Right renal pelvis (tissue), 4 donors: Measurements from ENCODE around the gene GRIK3. TPM values are rescaled to one million over a fixed set of nuclear protein-coding genes. Genes with fewer than 3 reads are reported as not detected.

Experiments
- DNase-seq, 4 donors: peaks; one replicate each; pipeline ENCODE4 v3.0.0-alpha.2; 2013; ENCODE audit warnings: low read depth in 4 of 4, low spot score in 3 of 4, missing footprints in 1 of 4
- polyA plus RNA-seq, 4 donors: library from polyadenylated mRNA; unstranded; fragments of 120-200 nt; gene quantifications; one replicate each; pipeline ENCODE4 v1.2.1, GENCODE V29; 2013; ENCODE audit not compliant: insufficient read length in 4 of 4

GRIK3 gene
- polyA plus RNA-seq, 4 donors: 3.0 to 4.2 (median 3.4) TPM

DNA sequence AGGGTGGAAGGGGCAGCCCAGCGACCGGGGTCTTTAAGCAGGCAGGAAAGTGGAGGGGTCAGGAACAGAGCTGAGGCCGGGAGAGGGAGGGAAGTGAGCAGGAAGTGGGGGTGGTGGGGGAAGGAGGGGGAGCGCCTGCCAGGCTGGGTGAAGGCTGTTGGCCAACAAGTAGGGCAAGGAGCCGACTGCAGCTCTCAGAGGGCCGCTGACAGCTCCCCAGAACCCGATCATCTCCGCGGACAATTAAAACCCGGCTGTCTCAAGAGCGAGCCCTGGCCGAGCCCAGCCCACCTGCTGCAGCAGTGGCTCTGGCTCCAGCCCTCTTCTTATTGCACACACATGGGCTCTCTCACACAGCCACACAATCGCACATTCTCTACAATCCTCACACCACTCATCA, 51.6 kb downstream of the GRIK3 start:
- no peak for DNase-seq

DNA sequence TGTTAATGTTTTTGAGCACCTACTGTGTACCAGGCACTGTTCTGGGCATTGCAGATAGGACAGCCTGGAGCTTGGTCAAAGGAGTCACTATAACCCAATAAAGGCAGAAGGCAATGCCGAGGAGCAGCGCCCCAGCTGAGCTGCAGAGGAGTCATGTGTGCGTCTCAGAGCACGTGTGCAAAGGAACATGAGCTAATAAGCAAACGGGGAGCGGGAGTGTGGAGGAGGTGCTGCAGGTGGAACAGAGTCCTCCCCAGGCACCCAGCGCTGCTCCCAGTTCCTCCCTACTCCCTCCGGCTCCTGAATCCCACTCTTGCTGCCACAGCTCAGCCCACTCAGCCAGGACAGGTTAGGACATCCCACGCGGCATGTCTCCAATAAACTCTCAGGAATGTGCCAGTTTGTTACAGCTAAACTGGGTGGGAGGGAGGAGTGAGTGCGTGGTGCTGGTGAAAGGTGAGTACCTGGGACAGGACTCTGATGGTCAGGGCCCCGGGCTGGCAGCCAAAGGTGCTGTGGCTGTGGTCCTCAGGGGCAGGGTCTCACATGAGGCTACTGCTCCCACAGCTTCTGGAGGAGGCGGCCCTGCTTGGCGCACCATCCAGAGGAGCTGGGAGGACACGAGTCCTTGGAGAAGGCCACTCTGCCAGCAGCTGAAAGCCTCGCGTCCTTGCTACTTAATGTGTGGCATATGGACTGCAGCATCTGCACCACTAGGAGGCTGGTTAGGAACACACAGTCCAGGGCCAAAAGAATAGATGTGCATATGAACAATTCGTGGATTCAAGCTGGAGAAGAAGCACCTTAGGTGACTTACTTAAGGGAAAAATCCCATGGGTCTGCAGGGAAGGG, 52.3 kb downstream of the GRIK3 start:
- DNase-seq: no peak

DNA sequence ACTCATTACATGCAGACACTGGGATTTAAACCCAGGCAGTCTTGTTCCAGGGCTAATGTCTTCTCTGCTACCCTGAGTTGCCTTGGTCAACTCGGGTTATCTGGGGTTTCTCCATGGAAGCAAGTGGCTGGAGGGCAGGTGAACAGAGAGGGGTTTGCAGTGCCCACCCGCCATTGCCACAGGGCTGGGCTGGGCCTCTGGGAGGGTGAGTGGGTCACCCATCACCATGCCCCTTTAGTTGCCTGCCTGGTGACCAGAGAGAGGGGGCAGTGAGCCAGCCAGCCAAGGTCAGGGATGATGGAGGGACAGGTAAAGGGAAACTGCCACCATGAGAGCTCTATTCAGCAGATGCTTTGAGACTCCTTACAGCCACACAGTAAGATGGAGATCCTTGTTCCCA, 53.2 kb downstream of the GRIK3 start:
- DNase-seq: no peak

DNA sequence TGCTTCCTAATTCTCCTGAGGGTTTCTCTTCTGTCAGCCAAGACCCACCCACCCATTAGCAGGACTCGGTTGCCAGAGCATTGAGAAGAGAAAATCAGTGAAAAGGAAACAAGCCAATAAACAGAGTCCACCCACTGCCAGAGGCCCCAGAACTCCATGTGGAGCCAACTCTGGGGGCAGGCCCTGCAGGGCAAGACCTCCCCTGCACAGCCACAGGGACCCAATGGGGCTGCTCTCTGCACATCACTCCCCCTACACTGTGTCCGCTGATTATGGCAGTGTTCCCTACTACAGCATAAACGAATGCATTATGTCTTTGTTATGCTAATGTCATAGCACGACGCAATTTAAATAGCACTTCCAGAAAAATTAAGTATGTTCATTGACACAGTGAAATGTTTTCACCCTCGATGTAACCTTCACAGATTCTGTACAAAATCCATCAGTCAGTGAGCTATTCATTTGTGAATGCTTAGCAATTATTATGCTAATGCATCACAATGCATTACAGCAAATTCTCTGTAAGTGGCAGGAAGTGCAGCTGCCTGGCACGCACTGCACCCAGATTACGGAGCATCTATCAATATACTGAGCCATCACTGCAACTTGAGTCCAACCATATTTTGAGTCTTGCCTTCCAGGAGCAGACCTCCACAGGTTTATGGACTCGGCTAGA, 56.4 kb downstream of the GRIK3 start:
- no peak for DNase-seq

DNA sequence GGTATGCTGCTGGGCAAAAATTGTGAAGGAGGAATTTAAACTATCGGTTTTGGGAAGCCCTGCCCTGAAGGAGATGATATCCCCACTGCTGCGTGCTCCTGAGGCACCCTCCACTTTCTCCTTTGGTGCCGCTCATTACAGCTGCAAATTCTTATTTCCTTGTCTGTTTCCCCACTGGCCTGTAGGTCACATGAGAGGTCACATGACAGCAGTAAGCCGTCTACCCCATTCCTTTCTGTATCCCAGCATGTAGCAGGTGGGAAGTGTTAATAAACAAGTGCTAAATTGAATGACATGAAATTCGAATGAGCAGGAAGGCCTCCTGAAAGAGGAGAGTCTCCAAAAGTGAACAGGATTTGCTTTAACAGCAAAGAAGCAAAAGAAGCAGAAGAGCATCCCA, 58.7 kb downstream of the GRIK3 start:
- no peak for DNase-seq

DNA sequence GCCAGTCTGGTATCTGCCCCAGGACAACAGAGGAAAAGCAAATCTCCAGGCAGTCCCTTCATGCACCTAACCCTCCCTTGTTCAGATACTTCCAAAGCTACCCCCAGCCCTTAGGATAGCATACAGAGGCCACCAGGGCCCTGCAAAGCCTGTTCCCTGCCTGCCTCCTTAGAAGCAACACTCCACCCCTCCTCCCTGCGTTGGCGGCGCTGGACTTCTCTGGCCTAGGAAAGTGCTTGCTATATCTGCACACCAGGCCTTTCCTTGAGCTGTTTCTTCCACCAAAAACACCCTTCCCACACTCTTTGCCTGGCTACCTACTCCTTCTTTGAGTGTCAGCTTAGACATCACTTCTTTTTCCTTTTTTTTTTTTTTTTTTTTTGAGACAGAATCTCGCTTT, 61.3 kb downstream of the GRIK3 start:
- no peak for DNase-seq

DNA sequence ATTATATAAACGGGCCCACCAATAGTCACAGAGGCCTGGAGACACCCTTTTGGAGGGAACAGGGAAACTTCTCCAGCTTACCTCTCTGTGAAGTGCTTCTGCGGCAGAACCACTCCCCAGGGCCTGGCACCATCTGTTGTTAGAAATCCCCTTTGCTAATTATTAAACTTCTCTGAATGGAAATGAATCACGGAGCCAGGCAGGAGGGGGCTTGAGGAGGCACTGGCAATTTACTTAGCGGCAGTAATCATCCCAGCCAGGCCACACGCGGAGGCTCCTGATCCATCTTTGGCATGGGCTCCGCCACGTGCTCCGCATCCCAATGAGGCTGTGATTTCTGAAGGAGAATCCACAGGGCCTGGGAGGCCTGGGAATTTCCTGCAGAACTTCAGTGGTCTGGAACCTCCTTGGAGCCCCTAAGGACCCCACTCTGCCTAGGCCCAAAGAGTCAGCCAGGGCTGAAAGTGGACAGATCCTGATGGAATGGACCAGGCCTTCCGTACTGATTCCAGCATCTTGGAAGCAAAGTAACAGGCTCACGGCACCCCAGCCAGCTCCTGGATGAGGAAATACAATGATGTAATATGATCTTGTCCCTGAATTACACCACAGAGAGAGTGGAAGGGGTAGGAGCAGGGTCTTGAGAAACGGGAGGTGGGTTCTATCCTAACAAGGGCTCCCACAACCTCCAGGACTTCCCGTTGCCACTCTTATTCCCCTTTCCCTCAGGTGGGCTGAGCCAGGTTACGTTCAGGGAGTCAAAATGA, 62.3 kb downstream of the GRIK3 start:
- DNase-seq: no peak

DNA sequence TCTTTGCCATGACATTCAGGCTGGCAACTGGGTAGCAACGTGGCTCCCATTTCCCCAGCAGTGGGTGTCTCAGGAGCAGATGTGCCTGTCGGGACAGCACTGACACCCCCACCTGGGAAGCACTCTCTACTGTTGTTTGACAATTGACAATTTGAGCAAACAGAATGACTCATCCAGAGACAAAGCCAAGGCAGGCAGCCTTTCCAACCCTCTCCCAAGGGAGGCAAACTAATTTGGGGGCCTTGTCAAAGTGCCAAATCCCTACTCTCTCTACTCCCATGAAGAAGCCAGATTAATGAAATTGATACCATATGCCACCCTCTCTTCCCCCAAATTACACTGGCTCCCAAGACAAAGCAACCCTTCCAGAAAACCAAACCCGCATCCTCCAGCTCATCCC, 65.6 kb downstream of the GRIK3 start:
- no peak for DNase-seq

DNA sequence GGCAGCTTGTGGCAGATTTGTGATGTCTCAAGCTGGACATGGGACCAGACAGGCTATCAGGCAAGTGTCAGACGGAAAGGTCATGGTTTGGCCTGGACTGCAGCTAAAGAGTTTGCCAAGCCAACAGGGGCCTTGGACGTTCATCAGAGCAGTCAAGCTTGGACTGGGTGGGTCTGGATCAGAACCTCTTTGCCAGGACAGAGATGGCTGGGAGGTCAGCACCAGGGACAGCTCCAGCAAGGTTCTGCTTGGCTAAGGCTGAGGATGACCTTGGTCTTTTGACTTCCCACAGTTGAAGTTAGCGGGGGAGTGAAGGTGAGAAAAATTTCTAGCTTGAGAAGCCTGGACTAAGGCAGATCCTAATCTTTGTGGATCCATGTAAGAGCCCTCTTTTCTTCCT, 68.1 kb downstream of the GRIK3 start:
- peak in 1 of 4 donors; percentile 49 for DNase-seq

DNA sequence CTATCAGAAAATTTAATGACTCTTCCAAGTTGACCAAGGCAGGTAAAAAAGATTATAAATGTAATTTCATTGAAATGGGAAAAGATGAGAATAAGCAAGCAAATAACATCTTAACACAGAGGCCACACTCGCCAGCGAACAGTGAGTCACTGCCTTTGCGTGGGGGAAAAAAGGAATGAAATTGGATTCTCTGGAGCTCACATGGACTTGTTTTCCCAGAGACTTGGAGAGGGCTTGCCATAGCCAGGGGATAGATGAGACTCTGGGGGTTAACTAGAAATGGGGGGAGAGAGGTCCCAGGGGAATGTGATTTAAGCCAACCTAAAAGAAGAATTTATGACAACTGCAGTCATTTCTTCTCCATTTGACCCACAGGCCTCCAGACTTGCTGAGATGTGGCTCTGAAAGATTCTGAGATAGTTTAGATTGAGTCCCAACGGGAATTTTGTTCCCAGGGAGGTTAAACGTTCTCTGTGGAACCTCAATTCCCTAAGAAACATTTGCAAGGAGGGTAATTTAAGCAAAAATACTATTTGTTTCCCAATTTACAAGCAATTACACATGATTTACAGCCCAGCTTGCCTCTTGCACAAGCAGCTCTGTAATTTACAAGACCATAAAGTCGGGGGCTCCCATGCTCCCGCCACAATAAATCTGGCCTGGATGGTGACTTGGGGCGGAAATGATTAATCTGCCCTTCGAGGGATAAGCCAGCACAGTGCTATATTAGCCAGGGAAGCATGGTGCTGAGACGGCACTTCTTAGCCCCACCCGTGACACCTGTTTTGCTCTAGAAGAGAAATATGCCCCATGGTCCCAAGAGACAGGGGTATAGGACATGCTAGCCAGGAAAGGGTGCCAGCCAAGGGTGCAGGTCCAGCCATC, 68.8 kb downstream of the GRIK3 start:
- DNase-seq: no peak

DNA sequence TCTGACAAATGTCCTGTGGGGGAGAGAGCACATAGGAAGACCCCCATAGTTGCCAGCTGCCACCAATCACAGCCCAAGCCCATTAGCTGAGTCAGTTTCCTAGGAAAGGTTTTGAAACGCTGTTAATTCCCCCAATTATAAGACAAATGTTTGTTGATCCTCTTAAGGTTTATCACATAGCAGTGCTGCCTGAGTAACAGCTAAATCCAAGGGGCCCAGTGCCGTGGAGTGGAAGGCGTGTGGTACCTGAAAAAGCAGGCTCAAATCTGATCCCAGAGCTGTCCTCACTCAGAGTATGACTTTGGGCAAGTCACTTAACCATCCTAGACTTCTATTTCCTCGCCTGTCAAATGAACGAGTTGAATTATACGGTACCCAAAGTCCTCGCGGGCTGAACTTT, 69.5 kb downstream of the GRIK3 start:
- DNase-seq: no peak

DNA sequence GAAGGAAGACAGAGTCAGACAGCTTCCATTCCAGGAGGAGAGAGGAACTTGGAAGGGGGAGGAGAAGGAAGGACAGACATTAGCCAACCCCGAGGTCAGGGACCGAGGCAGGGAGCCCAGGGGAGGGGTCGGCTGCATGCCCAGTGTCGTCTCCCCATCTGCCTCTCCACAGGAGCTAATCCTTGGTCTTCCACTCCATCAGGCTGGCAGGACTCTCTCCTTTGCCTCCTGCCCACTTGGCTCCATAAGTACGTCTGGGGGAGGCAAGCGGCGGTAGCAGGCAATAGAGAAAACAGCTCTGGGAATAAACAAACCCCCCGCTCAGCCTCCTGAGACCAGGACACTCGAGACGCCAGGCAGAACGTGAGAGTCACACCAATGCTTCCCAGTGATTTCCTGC, 71.3 kb downstream of the GRIK3 start:
- DNase-seq: no peak

DNA sequence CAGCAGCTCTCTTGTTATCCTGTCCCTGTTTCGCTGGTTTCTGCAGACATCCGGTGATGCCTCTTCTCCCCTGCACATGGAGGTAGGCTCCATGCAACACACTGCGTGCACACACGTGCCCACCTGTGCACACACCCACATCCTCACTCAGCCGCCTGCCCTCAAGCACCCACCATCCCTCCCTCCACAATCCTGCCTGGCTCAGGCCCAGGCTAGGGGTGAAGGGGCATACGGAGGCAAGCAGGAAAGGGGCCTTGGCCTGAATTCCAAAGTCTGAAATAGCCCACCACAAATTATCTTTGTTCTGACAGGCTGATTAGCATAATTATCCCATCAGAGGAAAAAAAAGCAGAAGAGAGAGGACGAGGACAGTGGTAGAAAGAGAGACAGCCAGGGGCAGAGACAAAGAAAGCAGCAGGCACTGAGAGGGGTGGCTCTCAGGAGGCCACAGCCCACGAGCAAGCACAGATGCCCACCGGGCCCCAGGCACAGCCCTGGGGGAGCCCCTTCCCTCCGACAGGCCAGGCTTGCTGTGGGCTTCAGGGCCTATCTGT, 73.2 kb downstream of the GRIK3 start:
- no peak for DNase-seq

DNA sequence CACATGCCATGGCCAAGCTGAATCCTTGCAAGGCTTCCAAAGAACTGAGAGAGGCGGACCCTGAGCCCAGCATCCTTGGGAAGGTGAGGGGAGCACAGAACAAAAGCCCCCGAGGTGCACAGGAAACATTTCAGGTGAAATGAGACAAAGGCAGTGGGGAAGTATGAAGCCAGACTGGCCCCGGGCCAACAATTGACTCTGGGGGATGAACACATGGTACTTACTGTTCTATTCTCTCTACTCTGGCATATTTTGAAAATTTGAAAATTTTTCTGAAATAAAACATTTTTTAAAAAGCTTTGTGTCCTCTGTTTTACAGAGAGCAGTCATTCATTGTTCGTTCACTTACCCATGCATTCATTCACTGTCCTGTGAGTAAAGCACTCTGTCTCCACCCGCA, 77.7 kb downstream of the GRIK3 start:
- no peak for DNase-seq

DNA sequence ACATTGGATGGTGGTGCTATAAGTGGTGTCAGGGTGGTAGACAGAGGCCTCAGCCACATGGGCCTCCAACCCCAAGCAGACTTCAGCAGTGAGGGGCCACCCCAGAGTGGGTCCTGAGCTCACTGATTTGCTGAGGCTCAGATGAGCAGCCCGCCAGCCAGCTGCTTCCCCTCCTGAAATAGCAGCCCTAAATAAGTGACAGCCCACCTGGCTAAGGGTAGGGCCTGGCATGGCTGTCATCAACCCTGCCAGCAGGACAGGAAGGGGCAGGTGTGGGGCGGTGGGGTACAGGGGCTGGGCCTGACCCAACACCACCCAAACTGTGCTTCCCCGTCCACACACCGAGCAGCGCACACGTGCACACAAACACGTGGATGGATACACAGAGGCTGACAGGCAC, 79.3 kb downstream of the GRIK3 start:
- no peak for DNase-seq

DNA sequence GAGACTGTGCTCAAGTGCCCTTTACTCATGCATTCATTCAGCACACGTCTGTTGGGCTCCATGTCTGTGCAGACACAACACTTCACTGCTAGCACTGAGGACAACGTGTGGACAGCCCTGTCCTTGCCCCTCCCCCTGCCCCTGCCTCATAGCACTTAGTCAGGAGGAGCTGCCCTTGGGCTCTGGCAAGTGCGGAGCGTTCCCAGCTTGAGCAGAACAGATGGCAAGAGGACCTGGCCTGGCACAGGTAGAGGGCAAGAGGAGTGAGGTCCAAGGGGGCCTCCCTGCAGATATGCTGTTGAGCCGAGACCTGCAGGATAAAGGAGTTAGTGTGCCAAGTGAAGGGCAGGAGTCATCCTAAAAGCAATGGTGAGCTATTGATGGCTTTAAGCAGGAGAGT, 81.3 kb downstream of the GRIK3 start:
- no peak for DNase-seq

DNA sequence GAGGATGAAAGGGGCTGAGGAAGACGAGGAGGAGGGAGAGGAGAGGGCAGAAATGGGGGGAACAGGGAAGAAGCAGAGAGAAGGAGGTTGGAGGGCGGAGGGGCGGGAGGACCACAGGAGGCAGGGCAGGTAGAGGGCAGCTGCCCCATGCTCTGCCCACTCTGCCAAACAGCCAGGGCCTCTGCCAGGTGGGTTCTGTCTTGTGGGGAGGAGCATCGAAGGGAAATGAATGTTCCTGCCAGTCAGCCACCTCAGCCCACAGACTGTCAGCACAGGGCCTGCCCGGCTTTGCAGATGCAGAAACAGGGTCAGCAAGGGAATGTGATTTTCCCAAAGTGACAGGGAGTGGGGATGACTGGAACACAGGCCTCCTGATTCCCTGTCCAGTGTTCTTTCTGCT, 82.6 kb downstream of the GRIK3 start:
- no peak for DNase-seq

DNA sequence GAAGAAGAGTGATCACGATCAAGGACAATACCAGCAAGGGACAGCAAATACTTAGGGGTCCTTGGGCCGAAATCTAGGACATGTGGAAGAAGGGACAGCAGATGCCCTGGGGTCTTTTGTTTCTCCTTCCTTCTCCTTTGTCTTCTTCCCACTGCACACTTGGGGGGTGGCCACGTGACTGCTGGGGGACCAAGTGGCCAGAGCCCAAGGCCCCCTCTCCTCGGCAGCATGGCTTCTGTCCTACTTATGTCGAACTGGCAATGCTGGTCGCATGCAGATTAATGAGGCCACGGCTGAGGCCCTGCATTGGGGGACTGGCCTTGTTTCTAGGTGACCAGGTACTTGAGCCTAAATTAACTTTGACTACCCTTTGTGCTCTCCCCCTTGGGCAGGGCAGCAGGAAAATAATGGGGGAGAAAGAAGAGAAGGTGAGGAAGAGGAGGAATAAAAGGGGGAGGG, 83.0 kb downstream of the GRIK3 start:
- DNase-seq: no peak

DNA sequence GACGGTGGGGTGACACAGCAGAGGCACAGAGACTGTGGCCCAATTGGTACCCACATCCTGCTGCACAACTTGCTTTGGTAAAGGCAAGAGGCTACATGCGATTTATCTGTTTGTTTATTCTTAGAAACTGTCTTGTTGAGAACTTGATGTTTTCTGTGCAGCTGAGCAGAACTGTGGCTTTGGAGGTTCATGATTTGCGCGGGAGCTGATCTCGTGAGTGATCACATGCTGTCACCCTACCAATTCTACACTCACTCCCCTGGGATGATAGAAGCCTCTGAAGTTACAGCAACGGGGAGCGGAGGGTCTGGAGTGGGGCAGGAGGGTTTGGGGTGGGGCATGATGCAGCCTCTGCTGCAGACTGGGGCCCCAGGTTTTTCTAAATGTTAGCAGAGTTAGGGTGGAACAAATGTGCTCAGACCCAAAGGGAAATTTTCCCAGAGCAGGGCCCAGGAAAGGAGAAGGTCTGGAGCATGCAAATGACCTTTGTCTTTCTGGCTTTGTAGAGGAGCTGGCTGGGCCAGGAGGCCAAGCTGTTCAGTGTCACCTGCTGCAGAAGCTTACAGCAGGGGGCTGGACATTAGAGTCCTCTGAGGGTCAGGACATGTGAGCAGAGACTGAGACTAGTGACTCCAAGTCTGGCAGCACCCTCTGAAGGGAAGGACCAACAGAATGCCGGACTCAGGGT, 83.6 kb downstream of the GRIK3 start:
- DNase-seq: no peak

DNA sequence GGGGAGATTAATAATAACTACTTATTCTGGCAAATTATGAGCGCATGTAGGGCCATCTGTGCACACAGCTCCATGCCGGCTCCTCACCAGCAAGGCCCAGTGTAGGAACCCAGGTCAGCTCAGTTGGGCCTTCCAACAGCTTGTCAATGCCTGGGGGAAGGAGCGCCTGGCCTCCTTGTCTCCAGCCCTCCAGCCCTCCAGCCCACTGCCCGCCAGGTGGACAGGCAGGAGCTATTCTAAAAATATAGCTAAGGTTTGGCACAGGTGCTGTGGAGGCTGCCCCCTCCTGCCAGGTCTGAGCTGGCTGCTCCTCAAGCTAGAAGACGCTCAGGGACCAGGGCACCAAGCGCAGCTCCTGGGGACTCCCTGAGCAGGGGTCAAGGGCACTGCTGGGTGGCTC, 85.7 kb downstream of the GRIK3 start:
- DNase-seq: no peak
